AG09319 (cell line): ENCODE data around the gene ARHGAP19.
A peak's percentile ranks its signal among the peaks of the same experiment; 100 is the strongest.

Experiments used
- DNase-seq: peaks from one replicate; pipeline ENCODE4 v3.0.0-alpha.2; 2010; ENCODE audit warnings: low read depth; ENCODE audit errors: extremely low read depth
- TF ChIP-seq, protein P1 (sequence below): IDR thresholded peaks from 2 replicates; pipeline ENCODE4 v1.5.1; 2011; ENCODE audit warnings: low read depth, mild to moderate bottlenecking, inconsistent platforms, low read length, moderate library complexity

The ARHGAP19 gene

DNA sequence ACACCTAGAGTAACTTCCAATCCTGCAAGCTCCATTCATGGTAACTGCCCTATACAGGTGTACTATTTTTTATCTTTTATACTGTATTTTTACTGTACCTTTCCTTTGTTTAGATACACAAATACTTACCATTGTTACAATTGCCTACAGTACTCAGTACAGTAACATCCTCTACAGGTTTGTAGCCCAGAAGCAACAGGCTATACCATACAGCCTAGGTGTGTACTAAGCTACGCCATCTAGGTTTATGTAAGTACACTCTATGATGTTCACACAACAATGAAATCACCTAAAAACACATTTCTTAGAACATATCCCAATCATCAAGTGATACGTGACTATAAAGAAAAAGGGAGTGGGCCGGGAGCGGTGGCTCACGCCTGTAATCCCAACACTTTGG lies 53.6 kb downstream of the ARHGAP19 start:
- no peak for DNase-seq
- TF ChIP-seq, protein P1, sequence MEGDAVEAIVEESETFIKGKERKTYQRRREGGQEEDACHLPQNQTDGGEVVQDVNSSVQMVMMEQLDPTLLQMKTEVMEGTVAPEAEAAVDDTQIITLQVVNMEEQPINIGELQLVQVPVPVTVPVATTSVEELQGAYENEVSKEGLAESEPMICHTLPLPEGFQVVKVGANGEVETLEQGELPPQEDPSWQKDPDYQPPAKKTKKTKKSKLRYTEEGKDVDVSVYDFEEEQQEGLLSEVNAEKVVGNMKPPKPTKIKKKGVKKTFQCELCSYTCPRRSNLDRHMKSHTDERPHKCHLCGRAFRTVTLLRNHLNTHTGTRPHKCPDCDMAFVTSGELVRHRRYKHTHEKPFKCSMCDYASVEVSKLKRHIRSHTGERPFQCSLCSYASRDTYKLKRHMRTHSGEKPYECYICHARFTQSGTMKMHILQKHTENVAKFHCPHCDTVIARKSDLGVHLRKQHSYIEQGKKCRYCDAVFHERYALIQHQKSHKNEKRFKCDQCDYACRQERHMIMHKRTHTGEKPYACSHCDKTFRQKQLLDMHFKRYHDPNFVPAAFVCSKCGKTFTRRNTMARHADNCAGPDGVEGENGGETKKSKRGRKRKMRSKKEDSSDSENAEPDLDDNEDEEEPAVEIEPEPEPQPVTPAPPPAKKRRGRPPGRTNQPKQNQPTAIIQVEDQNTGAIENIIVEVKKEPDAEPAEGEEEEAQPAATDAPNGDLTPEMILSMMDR, result no peak

DNA sequence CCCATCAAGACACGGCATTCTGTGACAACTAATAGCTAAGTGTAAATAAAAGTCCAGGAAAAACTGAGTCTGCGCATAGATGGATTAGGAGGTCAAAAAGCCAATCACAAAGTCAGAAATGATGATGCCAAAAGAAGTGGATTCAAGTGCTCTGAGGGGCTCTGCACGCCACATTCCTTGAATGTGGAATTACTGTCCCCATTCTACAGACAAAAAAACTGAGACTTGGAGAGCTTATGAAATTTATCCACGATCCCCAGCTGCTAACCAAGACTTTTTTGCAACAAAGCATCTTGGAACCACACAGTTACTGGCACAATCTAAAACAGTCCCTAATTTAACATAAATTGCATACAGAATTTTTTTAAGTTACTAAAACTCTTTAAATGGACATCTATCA lies 57.1 kb downstream of the ARHGAP19 start:
- TF ChIP-seq, protein P1, result no peak
- DNase-seq, result no peak

DNA sequence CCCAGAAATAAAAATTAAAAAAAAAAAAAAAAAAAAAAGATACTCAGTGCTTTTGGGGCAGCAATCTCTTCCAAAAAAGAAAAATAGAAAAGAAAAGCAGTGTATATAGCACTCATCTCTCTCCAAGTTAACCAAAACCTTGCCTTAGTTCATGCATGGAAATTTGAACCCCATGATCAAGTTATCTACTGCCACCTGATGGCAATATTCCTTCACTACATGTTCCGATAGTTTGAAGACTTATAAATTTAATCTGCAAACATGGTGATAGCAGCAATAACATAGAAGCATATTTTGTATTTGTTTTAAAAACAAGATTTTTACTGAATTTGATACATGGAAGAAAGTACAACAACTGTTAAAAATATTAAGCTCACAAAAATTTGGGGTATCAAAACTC lies 58.0 kb downstream of the ARHGAP19 start:
- TF ChIP-seq, protein P1, result peak; percentile 56
- DNase-seq, result no peak

DNA sequence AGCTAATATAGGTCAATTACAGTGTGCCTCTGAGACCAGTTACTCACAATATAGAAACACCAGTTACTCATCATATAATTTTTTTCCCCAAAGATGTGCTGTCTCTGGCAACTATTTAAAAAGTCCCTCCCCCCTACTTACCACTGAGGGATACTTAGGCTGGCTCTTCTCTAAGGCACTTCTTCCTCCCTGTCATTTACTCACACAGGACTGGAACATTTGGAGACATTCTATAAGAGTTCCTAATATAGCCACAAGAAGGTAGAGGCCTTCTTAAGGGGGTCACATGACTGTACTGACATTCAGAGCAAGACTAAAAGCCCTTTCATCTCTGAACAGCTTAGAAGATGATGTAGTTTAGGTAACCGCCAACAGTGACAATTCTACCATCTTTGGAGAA lies 62.3 kb downstream of the ARHGAP19 start:
- no peak for DNase-seq
- TF ChIP-seq, protein P1, result no peak

DNA sequence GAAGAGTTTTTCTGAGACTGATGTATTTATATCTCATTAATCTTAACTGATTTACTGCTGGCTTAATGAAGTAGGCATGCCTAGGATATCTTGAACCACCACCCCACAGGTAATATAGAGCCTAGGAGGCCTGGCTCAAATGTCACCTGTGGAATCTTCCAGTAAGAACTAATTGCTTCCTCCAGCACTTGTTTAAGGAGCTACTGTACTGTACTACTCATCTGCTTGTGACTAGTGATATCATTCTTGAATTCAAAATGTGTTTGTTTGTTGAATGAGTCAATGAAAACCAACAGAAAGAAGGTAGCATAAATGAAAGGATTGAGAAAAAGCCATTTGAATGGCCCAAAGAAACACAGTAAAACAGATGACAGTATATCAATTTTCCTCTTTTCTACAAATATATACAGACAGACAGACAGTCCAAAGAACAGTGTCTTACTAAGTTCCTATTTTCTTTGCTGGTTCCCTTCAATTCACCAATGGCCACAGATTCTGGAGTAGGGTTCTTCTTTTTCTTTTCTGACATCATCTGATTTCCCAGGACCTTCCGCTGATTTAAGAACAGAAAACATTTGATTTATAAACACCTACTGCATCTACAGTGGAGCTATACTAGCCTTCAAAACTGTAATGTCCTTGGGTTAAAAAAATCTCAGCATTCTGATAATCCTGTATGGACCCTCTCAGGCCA lies 63.0 kb downstream of the ARHGAP19 start:
- no peak for DNase-seq
- TF ChIP-seq, protein P1, result no peak

DNA sequence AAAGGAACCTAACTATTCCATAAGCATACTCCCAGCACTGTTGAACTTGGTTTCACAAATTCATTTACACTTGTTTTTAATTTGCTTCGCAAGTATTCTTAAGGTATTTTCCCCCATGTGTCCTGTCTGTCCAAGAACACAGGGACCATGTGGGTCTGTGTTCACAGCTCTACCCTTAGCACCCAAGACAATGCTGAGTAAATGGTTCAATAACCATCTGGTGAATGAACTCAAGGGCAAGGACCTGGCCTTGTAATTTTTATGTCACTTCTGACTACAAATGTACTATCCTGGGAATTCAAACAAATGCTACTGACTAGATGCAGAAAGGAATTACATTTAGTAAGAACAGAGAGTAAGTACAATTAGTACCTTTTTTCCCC lies 63.7 kb downstream of the ARHGAP19 start:
- TF ChIP-seq, protein P1, result no peak
- DNase-seq, result no peak

DNA sequence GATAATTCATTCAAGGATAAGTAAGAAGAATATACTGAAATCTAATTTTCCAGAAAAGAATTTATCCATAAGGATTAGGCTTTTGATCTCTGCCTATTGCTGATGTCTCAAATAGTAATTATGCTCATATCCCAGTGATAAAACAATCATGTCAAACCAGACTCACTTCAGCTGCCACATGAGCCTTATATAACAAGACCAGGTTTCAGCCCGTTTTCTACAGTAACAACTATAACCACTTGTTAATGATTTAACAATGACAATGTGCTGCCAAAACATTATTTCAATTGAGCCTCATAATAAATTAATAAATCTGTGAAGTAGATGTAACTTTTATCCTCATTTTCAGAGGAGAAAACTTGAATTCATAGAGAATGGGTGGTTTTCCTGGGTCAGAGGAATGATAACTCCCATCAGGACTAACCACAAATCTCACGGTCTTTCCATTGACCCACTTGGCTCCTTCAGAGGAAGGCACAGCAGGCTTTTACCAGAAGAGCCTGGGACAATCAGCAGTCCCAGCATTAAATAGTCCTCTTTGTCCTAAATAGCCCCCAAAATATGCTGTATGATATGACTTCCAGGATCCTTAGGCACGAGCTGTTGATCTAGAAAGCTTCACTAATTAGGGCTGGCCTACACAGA lies 64.2 kb downstream of the ARHGAP19 start:
- no peak for DNase-seq
- TF ChIP-seq, protein P1, result no peak
